NOMO-1 (cell line): ENCODE measurements around the gene CD302.
"Not testable (repeated sequence)": the region's sequence is repeated elsewhere in the genome, so short reads cannot be mapped to it uniquely, and the experiment has no call there.

Experiments
- DNase-seq, 2 experiments: peaks; one replicate each; lab custom pipeline; 2025; ENCODE audit not compliant: unreplicated experiment in 2 of 2; lab: John Stamatoyannopoulos, UW

Gene CD302

DNA sequence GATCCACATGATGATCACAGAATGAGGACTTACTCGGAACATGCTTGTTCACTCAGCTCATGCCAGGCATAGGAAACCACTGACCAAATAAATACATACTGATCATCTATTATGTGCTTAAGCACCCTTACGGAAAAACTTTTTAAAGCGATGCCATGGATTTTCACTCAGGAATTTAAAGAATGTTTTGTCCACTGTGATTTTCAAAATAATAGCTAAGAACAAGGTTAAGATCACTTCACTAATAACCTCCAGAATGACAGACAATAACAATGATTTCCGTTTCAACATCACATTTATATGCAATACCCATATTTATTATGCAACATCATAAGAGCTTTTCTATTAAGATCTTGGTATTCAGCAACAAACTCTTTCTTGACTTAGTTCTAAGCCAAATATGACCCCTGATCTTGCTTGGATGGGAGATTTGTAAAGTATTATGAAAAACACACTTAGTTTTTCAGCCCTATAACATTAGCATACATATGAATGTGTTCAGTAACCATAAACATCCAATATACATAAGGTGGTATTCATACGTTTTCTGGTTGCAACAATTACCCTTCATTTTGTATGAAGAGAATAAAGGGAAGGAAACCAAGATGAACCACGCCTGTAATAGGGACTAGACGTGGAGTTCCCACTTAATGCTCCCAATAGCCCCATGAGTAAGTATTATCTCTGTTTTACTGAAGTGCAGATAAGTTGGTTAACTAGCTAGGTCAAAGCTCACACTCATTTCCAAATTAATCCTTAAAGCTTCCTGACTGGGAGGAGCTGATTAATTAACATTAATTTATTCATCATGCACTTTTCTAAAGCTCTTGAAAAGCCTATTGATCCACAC is 1.9 kb downstream of the CD302 start:
- peak in 1 of 2 experiments; percentile 55 for DNase-seq

DNA sequence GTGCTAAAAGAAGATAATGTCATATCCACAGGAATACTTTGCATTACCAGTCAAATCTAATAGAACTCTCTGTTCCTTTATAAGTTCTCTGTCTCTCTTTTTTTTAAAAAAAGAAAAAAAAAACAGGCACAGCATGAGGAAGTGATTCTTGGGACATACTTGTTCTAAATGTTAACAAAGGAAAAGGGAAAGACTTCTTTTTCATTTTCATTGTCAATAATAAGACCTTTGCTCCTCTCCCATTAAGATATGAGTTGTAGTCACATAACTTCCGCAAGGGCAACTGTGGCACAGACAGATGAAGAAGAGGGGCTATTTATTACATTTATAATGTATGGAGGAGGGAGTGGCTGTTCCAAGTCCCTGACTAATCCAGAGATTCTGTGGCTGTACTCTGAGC is 4.7 kb downstream of the CD302 start:
- peak; percentile 14 to 71 for DNase-seq

DNA sequence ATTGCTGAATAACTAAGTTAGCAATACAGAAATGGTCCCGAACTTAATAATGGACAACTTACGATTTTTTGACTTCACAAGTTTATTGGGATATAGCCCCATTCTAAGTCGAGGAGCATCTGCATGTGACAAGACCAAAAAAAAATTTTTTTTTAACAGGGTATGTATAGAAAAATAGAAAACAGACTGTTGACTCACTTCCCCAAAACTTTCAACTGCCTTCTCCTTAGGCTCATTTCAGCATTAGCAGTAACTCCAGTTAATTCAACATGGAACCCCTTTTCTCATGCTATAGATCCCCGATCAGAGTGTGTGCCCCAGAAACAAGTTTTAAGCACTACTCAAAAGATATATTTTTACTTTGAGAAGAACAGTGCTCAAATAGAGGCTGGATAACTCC is 5.4 kb downstream of the CD302 start:
- peak; percentile 40 to 76 for DNase-seq

DNA sequence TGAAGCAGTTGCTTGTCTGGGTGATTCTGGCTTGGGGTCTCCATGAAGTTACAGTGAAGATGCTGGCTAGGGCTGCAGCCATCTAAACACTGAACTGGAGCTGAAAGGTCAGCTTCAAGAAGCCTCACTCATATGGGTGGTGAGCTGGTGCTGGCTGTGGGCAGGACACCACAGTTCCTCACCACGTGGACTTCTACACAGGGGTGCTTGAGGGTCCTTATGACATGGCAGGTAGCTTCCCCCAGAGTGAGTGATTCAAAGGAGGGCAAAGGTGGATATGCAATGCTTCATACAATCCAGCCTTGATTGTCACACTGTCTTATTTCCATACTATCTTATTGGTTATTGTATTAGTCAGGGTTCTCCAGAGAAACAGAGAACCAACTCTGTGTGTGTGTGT is 6.0 kb downstream of the CD302 start:
- DNase-seq, result no peak

DNA sequence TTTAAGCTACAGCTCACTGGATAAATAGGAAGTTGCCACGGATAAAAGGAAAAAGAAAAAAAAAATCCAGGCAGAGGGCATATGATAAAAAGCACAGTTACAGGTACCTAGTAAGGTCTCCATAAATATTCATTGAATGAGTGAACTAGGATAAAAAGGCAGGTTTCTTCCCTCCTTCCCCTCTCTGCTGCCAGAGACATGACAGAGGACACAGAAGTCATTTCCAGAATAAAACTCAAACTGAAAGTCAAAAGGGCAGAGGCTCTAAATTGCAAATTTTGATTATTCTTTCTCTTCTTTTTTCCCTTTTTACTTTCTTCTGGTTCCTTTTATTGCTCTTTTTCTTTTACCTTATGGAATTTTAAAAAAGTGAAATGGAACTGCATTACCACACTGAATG is 7.7 kb downstream of the CD302 start:
- DNase-seq, result no peak

DNA sequence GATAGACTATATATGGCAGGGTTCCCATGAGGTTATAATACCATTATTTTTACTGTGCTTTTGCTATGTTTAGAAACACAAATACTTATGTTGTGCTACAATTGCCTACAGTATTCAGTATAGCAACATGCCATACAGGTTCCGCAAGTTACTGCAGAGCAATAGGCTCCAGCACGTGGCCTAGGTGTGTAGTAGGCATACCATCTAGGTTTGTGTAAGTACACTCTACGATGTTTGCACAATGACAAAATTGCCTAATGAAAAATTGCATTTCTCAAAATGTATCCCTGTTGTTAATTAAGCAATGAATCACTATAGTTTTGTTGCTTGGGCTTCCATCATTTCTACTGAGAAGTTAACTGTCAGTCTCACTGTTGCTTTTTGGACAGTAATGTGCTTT is 9.8 kb downstream of the CD302 start:
- peak in 1 of 2 experiments; percentile 23 for DNase-seq

DNA sequence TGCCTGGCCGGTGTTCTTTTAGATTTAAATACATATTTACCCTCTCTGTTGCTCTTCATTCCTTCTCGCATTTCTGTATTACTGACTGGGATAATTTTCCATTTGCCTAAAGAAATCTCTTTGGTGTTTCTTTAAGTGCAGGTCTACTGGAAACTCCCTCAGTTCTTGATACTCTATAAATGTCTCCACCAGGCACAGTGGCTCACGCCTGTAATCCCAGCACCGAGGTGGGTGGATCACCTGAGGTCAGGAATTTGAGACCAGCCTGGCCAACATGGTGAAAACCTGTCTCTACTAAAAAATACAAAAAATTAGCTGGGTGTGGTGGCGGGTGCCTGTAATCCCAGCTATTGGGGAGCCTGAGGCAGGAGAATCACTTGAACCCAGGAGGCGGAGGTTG is 10.4 kb downstream of the CD302 start:
- DNase-seq, result not testable (repeated sequence)

DNA sequence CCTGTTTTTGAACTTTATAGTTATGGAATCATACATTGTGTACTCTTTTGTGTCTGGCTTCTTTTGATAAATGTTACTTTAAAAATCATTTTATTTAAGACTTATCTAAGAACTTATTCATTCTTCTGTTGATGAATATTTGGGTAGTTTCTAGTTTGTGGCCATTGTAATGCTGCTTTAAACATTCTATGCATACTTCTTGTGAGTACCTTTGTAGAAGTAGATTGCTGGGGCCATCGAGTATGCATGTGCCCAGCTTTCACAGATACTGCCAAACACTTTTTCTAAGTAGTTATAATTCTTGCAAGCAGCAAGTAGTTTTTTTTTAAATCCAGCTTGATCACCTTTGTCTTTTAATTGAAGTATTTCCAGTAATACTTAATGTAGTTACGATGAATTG is 11.1 kb downstream of the CD302 start:
- DNase-seq, result no peak

DNA sequence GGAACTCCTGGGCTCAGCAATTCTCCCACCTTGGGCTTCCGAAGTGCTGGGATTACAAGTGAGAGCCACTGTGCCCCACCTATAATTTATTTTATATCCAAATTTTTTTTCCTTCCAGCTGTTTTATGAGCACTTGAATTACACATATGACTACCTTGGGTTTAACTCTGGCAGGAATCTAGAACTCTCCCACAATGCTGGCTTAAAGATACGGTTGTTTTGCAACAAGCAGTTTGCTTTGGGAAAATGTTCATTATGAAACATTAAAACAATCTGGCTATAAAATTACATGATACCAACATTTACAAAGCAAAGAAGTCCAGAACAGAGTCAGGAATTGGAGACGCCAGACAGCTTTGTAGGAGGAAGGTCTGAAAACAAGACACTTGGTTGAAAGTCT is 12.8 kb downstream of the CD302 start:
- no peak for DNase-seq

DNA sequence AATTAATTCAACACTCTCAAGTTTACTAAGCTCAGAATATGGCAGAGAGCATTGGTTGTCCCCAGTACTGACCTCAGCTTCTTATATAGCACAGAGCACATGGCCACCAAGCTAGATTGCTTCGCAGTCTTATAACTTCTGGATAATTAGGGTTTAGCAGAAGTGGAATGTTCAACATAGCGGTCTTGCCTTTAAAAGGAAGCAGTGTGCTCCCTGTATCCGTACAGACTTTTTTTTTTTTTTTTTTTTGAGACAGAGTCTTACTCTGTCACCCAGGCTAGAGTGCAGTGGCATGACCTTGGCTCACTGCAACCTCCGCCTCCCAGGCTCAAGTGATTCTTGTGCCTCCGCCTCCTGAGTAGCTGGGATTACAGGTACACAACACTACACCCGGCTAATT is 13.3 kb downstream of the CD302 start:
- not testable (repeated sequence) for DNase-seq

DNA sequence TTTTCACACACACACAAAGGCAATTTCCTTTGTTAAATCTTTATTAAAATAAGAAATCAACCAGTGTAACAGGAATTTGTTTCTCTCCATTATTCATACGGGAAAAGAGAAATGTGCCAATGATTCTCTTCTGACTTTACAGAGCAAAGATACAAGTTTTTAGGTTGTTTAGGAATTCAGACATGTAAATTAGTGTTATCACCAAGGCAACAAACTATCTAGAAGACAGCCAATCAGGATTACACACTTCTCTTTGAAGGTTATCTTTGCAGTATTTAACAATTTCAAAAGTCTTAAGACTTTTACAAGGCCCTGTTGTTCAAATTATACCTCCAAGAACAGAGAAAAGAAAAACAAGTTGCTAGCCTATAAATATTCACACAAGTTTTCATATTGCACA is 14.5 kb downstream of the CD302 start:
- no peak for DNase-seq

DNA sequence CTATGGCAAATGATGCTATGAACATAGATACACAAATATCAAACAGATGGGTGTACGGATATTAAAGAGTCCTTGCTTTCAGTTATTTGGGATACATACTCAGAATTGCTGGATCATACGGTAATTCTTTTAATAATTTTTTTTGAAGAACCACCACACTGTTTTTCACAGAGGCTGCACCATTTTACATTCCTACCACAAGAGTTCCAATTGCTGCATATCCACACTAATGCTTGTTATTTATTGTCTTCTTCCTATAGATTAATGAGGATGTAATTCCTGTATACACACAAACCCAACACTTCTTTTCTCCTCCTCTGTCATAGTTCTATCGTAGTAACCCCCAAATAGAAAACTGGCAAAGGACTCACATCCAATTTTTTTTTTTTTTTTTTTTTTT is 21.7 kb downstream of the CD302 start:
- DNase-seq, result no peak

DNA sequence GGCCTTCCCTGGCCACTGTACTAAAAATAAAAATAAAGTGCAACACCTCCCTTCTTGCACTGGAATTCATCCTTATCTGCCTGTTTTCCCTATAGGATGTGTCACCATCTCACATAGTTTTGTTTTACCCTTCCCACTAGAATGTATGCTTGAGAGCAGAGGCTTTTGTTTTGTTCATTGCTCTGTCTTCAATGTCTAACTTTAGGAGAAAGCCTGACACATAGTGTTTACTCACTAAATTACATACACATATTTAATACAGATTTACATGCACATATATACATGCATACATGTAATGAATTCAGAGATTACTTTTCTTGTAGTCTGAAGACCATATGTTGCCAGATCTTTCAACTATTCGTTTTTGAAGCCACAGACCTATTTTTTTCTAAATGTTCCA is 23.0 kb downstream of the CD302 start:
- DNase-seq, result no peak

DNA sequence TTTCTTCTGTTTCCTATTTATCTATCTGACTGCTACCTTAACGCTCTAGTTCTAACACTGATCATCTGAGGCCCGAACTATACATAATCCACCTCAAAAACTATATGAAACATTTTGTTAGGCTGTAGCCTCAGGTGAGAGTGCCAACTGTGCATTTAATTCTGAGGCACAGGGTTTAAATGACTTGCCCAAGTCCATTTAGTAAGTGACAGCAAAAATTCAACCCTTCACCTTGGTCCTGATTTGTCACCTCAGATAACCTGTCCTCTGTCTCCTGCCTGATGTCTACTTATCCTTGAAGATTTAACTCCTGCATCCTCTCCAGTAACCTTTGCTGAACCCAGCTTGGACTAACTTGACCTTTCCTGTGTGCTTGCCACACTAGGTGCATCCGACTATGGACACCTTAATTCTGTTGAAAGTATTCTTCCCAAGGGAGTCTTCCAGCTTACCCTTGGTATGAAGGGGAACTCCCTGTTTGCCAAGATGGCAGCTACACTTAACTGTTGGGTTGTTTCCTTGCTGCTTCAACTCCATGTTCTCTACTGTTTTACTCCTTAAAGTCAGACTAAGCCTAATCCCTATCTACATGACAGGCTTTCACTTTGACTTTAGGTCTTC is 23.5 kb downstream of the CD302 start:
- DNase-seq, result no peak

DNA sequence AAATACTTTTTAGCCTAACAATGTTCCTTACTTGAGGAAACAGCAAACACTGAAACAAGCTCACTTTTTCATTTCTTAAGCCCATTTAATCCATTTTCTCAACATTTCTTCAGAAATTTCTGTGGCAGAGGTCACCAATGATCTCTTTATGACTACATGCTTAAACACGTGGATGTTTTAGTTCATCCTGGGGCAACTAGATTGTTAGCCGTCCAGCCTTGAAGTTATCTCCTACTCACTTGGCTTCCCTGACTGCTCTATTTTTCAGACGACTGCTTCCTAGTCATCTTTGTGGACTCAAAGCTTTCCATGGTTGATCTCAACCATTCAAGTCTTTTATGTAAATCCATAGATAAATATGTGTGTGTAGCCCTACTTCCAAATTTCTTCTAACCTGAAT is 24.1 kb downstream of the CD302 start:
- no peak for DNase-seq

DNA sequence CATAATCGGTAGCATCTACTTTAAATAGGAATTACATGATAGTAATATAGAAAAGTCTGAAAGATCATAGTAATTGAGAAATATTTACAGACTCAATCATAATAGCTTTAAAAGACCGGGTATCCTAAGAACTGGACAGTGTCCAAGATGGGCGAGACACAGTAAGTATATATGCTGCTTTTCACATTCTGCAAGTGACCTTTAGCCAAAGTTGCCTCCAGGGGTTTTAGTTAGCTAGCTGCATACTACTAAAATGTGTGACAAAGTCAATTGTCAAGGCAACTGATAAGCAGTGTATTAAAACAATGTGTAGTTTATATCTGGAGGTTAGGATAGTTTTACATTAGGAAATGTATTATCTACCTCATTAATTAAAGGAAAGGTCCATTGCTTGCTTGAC is 24.6 kb downstream of the CD302 start:
- peak in 1 of 2 experiments; percentile 2 for DNase-seq

DNA sequence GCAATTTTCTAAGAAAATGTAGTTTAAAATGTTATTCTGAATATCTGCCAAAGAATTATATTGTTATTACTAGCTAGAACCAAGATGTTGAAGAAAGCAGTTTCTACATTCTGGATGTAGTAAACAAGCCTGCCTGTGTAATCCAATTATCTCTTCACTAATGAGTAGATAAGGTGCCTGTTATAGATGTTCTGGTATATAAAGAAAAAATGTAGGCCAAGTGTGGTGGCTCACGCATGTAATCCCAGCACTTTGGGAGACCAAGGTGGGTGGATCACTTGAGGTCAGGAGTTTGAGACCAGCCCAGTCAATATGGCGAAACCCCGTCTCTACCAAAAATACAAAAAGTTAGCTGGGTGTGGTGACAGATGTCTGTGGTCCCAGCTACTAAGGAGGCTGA is 28.9 kb downstream of the CD302 start:
- no peak for DNase-seq

DNA sequence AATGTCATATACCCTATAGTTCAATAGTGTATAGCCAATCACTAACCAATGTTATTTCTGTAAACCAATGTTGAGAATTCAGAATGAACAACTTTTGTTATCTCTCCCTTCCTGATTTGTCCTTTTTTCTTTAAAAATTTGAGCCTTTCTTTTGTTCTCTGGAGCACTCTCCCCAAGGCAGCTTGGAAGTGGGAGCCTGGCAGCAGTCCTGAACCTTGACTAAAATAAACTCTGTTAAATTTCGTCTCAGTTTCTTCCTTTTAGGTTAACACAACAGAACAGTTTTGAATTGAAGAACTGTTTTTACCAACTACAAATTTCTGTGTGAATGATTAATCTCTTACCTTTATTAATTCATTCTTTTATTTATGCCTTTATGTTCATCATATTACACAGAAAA is 35.9 kb downstream of the CD302 start:
- DNase-seq, result no peak

DNA sequence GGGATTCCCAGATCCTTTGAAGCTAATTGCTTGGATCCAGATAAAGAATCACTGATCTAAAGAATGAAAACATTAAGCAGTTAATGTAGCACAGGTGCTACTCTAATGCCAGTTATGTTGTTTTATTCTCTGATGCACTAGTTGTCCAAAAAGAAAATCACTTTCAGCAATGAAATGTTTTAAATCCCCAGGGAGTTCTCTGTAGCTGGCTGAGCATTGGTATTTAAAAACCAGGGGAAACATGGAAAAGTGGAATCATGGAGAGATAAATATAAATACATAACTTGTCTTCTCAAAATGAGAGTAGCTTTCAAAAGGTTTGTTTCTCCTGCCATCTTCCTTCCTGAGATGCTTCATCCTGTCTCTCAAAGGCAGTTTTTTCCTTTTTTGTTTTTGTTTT is 37.7 kb downstream of the CD302 start:
- no peak for DNase-seq

DNA sequence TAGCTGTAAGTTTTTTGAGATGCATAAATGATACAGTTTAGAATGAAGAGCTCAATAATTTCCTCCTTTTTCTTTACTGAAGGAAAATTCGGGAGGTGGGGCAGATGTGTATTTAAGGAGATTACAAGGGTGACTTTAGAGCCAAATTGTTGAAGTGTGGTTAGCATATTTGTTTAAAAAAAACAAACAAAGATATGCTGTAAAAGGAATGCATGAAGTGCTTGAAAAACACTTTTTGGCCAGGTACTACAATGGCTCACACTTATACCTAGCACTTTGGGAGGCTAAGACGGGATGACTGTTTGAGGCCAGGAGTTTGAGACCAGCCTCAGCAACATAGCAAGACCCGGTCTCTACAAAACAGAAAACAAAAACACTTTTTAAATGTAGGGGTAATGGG is 38.4 kb downstream of the CD302 start:
- no peak for DNase-seq

DNA sequence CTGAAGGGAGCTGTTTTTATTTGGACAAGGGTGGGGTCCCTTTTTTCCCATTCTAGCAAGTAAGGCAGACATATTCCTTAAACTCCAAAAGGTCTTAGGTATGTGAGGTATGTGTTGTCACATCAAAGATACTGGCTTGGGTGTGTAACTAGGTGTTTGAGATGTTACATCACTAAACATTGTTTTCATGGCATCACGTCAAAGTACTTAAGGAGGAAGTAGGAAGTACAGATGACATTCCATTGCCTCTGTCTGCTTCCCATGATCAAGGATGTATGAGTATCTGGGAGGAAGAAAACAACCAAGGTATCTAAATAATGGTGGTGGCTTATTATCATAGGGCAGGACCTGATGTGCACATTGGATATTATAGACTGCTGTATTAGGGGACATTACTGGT is 39.3 kb downstream of the CD302 start:
- DNase-seq, result no peak

DNA sequence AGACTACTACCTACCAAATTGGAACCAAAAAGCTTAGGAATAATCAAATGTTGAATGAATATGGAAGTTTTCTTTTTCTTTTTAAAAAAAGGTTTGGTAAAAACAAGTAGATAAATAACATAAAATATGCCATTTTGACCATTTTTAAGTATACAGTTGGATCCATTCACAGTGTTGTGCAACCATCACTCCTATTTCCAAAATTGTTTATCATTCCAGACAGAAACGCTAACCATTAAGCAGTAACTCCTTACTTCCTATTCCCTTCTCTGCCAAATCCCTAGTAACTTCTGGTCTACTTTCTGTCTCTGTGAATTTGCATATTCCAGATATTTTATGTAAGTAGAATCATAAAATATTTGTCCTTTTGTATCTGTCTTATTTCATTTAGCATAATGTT is 39.8 kb downstream of the CD302 start:
- no peak for DNase-seq
